Psoas muscle (tissue), 8 donors: ENCODE measurements around the gene DLG5. TPM values are rescaled to one million over a fixed set of nuclear protein-coding genes. Genes with fewer than 3 reads are reported as not detected.

Experiments
- ATAC-seq, 4 donors: fragments of 200-7000 bp; cut with Tn5 transposase; one replicate each; pipeline ENCODE4 v1.9.1; 2020; ENCODE audit warnings: moderate library complexity in 3 of 4, mild to moderate bottlenecking in 2 of 4
- DNase-seq, 2 donors: peaks; one replicate each; pipeline ENCODE4 v3.0.0-alpha.2; 2020
- H3K27ac ChIP-seq: fragments of 200-600 bp; one replicate; pipeline ENCODE4 v1.8.0; 2022
- H3K27me3 ChIP-seq, 3 donors: fragments of 200-600 bp in 1 of 3; one replicate each; pipeline versions ENCODE4 v1.6.1 to v1.8.0; 2013 to 2022; ENCODE audit warnings: low read length in 2 of 3, mild to moderate bottlenecking in 2 of 3, moderate library complexity in 1 of 3; ENCODE audit not compliant: insufficient read depth in 3 of 3
- H3K36me3 ChIP-seq, 2 donors: fragments of 200-600 bp in 1 of 2; one replicate each; pipeline versions ENCODE4 v1.6.1 to v1.8.0; 2013 to 2022; ENCODE audit warnings: low read depth in 1 of 2, mild to moderate bottlenecking in 1 of 2, moderate library complexity in 1 of 2; ENCODE audit not compliant: insufficient read depth in 1 of 2
- H3K4me1 ChIP-seq: fragments of 200-600 bp; one replicate; pipeline ENCODE4 v1.8.0; 2022
- H3K4me3 ChIP-seq: fragments of 200-600 bp; one replicate; pipeline ENCODE4 v1.8.0; 2022; ENCODE audit warnings: mild to moderate bottlenecking
- H3K9me3 ChIP-seq: fragments of 200-600 bp; one replicate; pipeline ENCODE4 v1.8.0; 2022
- WGBS, 3 donors: extraction: QIAGEN DNeasy Blood & Tissue Kit; methylation state at CpG; one replicate each; pipeline versions ENCODE4 v1.1.6 to v1.1.7; 2013; 5-methylcytosine and 5-hydroxymethylcytosine counted together
- intact Hi-C, 2 donors: fragments of 100-400 bp; cut with DNase I; formaldehyde crosslinking; loops; one replicate each; pipeline versions ENCODE4 v1.11.0 to v1.14.2; 2022
- polyA plus RNA-seq, 3 donors: library from polyadenylated mRNA; stranded (reverse); fragments of 200-250 nt; gene quantifications; one replicate each; pipeline ENCODE4 v1.2.3, GENCODE V29; 2013
- total RNA-seq, 4 donors: library from RNA; stranded (reverse); fragmentation: NEBNext Ultra II Directional in 2 of 4; extraction: Animal tissue kit (Norgen Biotek cat#: 25700) in 2 of 4; gene quantifications; one replicate each; pipeline versions ENCODE4 v1.2.1 to v1.2.4, GENCODE V29; 2021 to 2023
- TF ChIP-seq, protein P1 (sequence below): fragments of 200-600 bp; IDR thresholded peaks from one replicate; pipeline ENCODE4 v1.8.0; 2022; ENCODE audit warnings: antibody characterized with exemption
- donor health status: healthy with polysubstance abuse.
- donor health status: DM: no; HTN: no; CAD: no; lungs with moderate emphysema.
- donor health status: Bipolar disorder and iron deficiency.
- donor health status: healthy.
- donor health status: DM: yes; HTN: yes; CAD: no.
- donor health status: DM: no; HTN: no; CAD: no.
- donor health status: DM: no; HTN: no; CAD: no.
- donor health status: DM: yes; HTN: yes; CAD: no.

Gene DLG5
- total and polyA plus RNA-seq, 7 donors: 10.2 to 62.9 (median 36.9) TPM

DNA sequence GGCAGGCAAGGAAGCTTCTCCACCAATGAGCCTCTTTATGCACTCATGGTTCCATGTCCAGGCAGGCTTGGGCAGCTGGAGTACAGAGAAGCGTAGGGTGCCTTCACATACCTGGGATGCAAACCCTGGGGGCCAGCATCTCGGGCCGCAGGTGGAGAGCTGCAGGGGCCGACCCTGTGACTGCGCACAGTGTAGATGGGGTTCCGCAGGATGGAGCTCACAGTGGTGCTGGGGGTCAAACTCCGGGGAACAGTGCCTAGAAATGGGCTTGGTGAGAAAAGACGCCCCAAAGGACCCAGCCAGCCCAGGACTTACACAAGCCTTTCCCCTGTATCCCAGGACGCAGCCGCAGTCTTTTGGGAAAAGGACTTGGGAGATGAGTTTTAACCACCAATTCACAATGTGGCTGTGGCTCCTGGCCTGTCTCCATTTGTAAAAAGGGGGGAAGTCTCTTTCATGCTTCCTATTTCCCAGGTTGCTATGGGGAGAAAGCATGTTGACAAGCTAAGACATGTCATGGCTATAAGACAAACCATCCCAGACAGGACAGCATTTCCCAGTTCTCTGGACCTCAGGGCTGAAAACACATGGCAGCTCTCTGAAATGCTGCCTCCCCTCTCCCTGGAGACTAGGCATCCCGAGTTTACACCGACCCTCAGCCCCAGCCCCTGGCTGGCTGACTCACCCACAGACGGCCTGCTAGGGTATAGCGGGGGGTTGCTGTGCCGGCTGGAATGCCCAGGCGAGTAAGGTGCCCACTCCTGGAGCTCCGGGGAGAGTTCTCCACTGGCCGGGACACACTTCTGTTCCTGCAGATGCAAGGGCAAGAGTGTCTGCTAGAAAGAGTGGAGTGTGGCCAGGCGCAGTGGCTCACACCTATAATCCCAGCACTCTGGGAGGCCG lies 107.1 kb downstream of the DLG5 start:
- Histone ChIP-seq H3K27me3 (no peaks in the 10 kb centered on the region), H3K36me3 (peaks cover 5 to 100% of the 10 kb centered on the region in 2 donors), H3K4me3 (no peak overlapping the region), H3K4me1 (no peaks in the 10 kb centered on the region), H3K27ac (no peak overlapping the region), H3K9me3 (no peaks in the 10 kb centered on the region)
- TF ChIP-seq, protein P1, sequence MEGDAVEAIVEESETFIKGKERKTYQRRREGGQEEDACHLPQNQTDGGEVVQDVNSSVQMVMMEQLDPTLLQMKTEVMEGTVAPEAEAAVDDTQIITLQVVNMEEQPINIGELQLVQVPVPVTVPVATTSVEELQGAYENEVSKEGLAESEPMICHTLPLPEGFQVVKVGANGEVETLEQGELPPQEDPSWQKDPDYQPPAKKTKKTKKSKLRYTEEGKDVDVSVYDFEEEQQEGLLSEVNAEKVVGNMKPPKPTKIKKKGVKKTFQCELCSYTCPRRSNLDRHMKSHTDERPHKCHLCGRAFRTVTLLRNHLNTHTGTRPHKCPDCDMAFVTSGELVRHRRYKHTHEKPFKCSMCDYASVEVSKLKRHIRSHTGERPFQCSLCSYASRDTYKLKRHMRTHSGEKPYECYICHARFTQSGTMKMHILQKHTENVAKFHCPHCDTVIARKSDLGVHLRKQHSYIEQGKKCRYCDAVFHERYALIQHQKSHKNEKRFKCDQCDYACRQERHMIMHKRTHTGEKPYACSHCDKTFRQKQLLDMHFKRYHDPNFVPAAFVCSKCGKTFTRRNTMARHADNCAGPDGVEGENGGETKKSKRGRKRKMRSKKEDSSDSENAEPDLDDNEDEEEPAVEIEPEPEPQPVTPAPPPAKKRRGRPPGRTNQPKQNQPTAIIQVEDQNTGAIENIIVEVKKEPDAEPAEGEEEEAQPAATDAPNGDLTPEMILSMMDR: no peak
- ATAC-seq: no peak
- peak in 1 of 2 donors; percentile 44 for DNase-seq
- 91 to 95% (median 93%) methylated on average over 20 of the region's 20 CpGs for WGBS, 3 donors
- intact Hi-C loops: no loop called here

GRCh38 chr10:77818378-77818777 lies 108.2 kb downstream of the DLG5 start:
- H3K4me3 ChIP-seq: no peak overlapping the region
- TF ChIP-seq, protein P1: no peak
- peaks cover 5 to 100% of the 10 kb centered on the region in 2 donors for H3K36me3 ChIP-seq
- 80 to 92% (median 86%) methylated on average over 4 of the region's 4 CpGs for WGBS, 3 donors
- H3K4me1 ChIP-seq: no peaks in the 10 kb centered on the region
- intact Hi-C loops: no loop called here
- DNase-seq: peak in 1 of 2 donors; percentile 2
- no peaks in the 10 kb centered on the region for H3K27me3 ChIP-seq
- no peak overlapping the region for H3K27ac ChIP-seq
- no peak for ATAC-seq
- H3K9me3 ChIP-seq: no peaks in the 10 kb centered on the region

GRCh38 chr10:77817541-77817940 lies 109.0 kb downstream of the DLG5 start:
- Histone ChIP-seq H3K27ac (no peak overlapping the region), H3K36me3 (peaks cover 5 to 100% of the 10 kb centered on the region in 2 donors), H3K27me3 (no peaks in the 10 kb centered on the region), H3K4me3 (no peak overlapping the region), H3K4me1 (no peaks in the 10 kb centered on the region), H3K9me3 (no peaks in the 10 kb centered on the region)
- ATAC-seq: no peak
- 92 to 94% (median 93%) methylated on average over 11 of the region's 11 CpGs for WGBS, 3 donors
- TF ChIP-seq, protein P1: no peak
- DNase-seq: peak in 1 of 2 donors; percentile 34
- intact Hi-C loops: no loop called here

GRCh38 chr10:77816311-77816710 lies 110.2 kb downstream of the DLG5 start:
- 95 to 98% (median 95%) methylated on average over 11 of the region's 11 CpGs for WGBS, 3 donors
- ATAC-seq (no peak), DNase-seq (peak in 1 of 2 donors; percentile 48)
- Histone ChIP-seq H3K27ac (no peak overlapping the region), H3K4me3 (no peak overlapping the region), H3K4me1 (no peaks in the 10 kb centered on the region), H3K9me3 (no peaks in the 10 kb centered on the region), H3K27me3 (no peaks in the 10 kb centered on the region), H3K36me3 (peaks cover 5 to 100% of the 10 kb centered on the region in 2 donors)
- intact Hi-C loops: no loop called here
- TF ChIP-seq, protein P1: no peak
